CD4-positive, alpha-beta memory T cell (primary cell): ENCODE data around the gene FAM149A. TPM values are rescaled to one million over a fixed set of nuclear protein-coding genes. Genes with fewer than 3 reads are reported as not detected.
A peak's percentile ranks its signal among the peaks of the same experiment; 100 is the strongest.

ENCODE experiments used
- CTCF ChIA-PET: fragments of 350-600 bp; sonication (Branson Sonifier 250); formaldehyde crosslinking; loops from one replicate; lab custom pipeline; 2021; ENCODE audit warnings: inconsistent platforms; ENCODE audit not compliant: partially characterized antibody; lab: Charles Lee
- POLR2A ChIA-PET: fragments of 350-600 bp; sonication (Branson Sonifier 250); formaldehyde crosslinking; loops from one replicate; lab custom pipeline; 2021; ENCODE audit not compliant: partially characterized antibody; lab: Charles Lee
- DNase-seq, 5 donors: peaks; one replicate each; pipeline versions ENCODE4 v3.0.0 to v3.0.0-alpha.2; 2020 to 2022; ENCODE audit warnings: mixed read lengths in 1 of 5
- H3K27ac ChIP-seq: one replicate; pipeline ENCODE4 v1.7.0; 2013; ENCODE audit warnings: low read depth, low read length
- H3K27me3 ChIP-seq: 2 replicates; pipeline ENCODE4 v1.7.0; 2013; ENCODE audit warnings: mild to moderate bottlenecking, low read length, moderate library complexity; ENCODE audit not compliant: insufficient read depth
- H3K36me3 ChIP-seq: 2 replicates; pipeline ENCODE4 v1.7.0; 2013; ENCODE audit warnings: mild to moderate bottlenecking, low read length, moderate library complexity; ENCODE audit not compliant: insufficient read depth
- H3K4me1 ChIP-seq: 2 replicates; pipeline ENCODE4 v1.7.0; 2013; ENCODE audit warnings: mild to moderate bottlenecking, low read length, moderate library complexity; ENCODE audit not compliant: insufficient read depth
- H3K4me3 ChIP-seq, 2 donors: one replicate each; pipeline ENCODE4 v1.7.0; 2013; ENCODE audit warnings: low read length in 2 of 2, mild to moderate bottlenecking in 1 of 2
- H3K9me3 ChIP-seq, 2 donors: one replicate each; pipeline ENCODE4 v1.7.0; 2013; ENCODE audit warnings: low read length in 2 of 2, control low read depth in 1 of 2; ENCODE audit not compliant: control insufficient read depth in 1 of 2
- H3K27ac Mint-ChIP-seq, 7 donors: one replicate each; pipeline ENCODE4 v1.8.0; 2020 to 2021; ENCODE audit warnings: mixed read lengths in 7 of 7, mild to moderate bottlenecking in 6 of 7, inconsistent platforms in 3 of 7, moderate library complexity in 3 of 7
- H3K27me3 Mint-ChIP-seq, 2 donors: one replicate each; pipeline ENCODE4 v1.8.0; 2020 to 2021; ENCODE audit warnings: mixed read lengths in 2 of 2
- H3K36me3 Mint-ChIP-seq, 2 donors: one replicate each; pipeline ENCODE4 v1.8.0; 2020 to 2021; ENCODE audit warnings: mixed read lengths in 2 of 2, inconsistent platforms in 1 of 2, mild to moderate bottlenecking in 1 of 2
- H3K4me1 Mint-ChIP-seq, 4 donors: one replicate each; pipeline ENCODE4 v1.8.0; 2020 to 2021; ENCODE audit warnings: mixed read lengths in 4 of 4, mild to moderate bottlenecking in 1 of 4
- H3K4me3 Mint-ChIP-seq, 8 donors: one replicate each; pipeline ENCODE4 v1.8.0; 2020 to 2021; ENCODE audit warnings: mixed read lengths in 8 of 8, mild to moderate bottlenecking in 7 of 8, moderate library complexity in 6 of 8, inconsistent platforms in 3 of 8
- H3K9me3 Mint-ChIP-seq, 8 donors: one replicate each; pipeline ENCODE4 v1.8.0; 2020 to 2021; ENCODE audit warnings: mixed read lengths in 8 of 8, mild to moderate bottlenecking in 5 of 8, inconsistent platforms in 3 of 8, moderate library complexity in 1 of 8
- intact Hi-C: fragments of 100-400 bp; cut with micrococcal nuclease; formaldehyde crosslinking; loops from one replicate; pipeline ENCODE4 v1.15.1; 2023
- polyA plus RNA-seq, 2 donors: library from polyadenylated mRNA; unstranded; fragments of 300-500 nt; fragmentation: Illumina TruSeq; gene quantifications; one replicate each; pipeline ENCODE4 v1.2.3, GENCODE V29; 2021
- total RNA-seq, 2 experiments: library from RNA; stranded (reverse); gene quantifications; one replicate each; pipeline ENCODE4 v1.2.3, GENCODE V29; 2021

FAM149A gene
- total and polyA plus RNA-seq, 4 experiments from 2014 or later = 0.58 to 0.76 TPM; not detected in 2

GRCh38 chr4:186088523-186088922 is 16.0 kb upstream of the FAM149A start:
- Histone ChIP-seq H3K9me3 (no peaks in the 10 kb centered on the region), H3K4me3 (no peak overlapping the region), H3K36me3 (no peaks in the 10 kb centered on the region), H3K27me3 (peaks cover 3% of the 10 kb centered on the region), H3K27ac (no peak overlapping the region), H3K4me1 (no peaks in the 10 kb centered on the region)
- Mint-ChIP-seq H3K27me3 (no peaks in the 10 kb centered on the region), H3K27ac (no peak overlapping the region), H3K36me3 (peaks cover 0 to 4% of the 10 kb centered on the region in 2 donors), H3K9me3 (peaks cover 0 to 6% (median 0%) of the 10 kb centered on the region in 8 donors), H3K4me1 (no peaks in the 10 kb centered on the region), H3K4me3 (no peak overlapping the region)
- intact Hi-C loops = no loop called here
- ChIA-PET CTCF (no interaction called here), POLR2A (no interaction called here)
- no peak for DNase-seq

GRCh38 chr4:186092296-186092695 is 12.2 kb upstream of the FAM149A start:
- H3K27ac ChIP-seq = no peak overlapping the region
- no peak for DNase-seq
- H3K27me3 Mint-ChIP-seq = peaks cover 6% of the 10 kb centered on the region in 2 donors
- peaks cover 0 to 1% (median 0%) of the 10 kb centered on the region in 4 donors for H3K4me1 Mint-ChIP-seq
- peaks cover 0 to 4% of the 10 kb centered on the region in 2 donors for H3K36me3 Mint-ChIP-seq
- intact Hi-C loops = no loop called here
- ChIA-PET CTCF (no interaction called here), POLR2A (no interaction called here)
- no peaks in the 10 kb centered on the region for H3K9me3 ChIP-seq
- H3K4me3 Mint-ChIP-seq = no peak overlapping the region
- no peaks in the 10 kb centered on the region for H3K4me1 ChIP-seq
- peaks cover 3% of the 10 kb centered on the region for H3K27me3 ChIP-seq
- no peak overlapping the region for H3K27ac Mint-ChIP-seq
- no peak overlapping the region for H3K4me3 ChIP-seq
- no peaks in the 10 kb centered on the region for H3K36me3 ChIP-seq
- H3K9me3 Mint-ChIP-seq = peaks cover 0 to 6% (median 0%) of the 10 kb centered on the region in 8 donors

GRCh38 chr4:186095406-186095805 is 9.1 kb upstream of the FAM149A start:
- H3K36me3 Mint-ChIP-seq = peaks cover 0 to 4% of the 10 kb centered on the region in 2 donors

GRCh38 chr4:186096681-186097165 is 7.8 kb upstream of the FAM149A start:
- Mint-ChIP-seq H3K36me3 (no peaks in the 10 kb centered on the region), H3K27me3 (peaks cover 8 to 17% of the 10 kb centered on the region in 2 donors), H3K4me1 (peaks cover 0 to 1% (median 0%) of the 10 kb centered on the region in 4 donors), H3K27ac (no peak overlapping the region), H3K4me3 (no peak overlapping the region), H3K9me3 (no peaks in the 10 kb centered on the region)
- no peaks in the 10 kb centered on the region for H3K9me3 ChIP-seq
- DNase-seq = no peak
- no peaks in the 10 kb centered on the region for H3K4me1 ChIP-seq
- ChIA-PET CTCF (no interaction called here), POLR2A (no interaction called here)
- intact Hi-C loops = no loop called here
- H3K27me3 ChIP-seq = peaks cover 3% of the 10 kb centered on the region
- H3K4me3 ChIP-seq = no peak overlapping the region
- no peaks in the 10 kb centered on the region for H3K36me3 ChIP-seq
- no peak overlapping the region for H3K27ac ChIP-seq

More at GRCh38 chr4:186095406-186095805, 9.1 kb upstream of the FAM149A start:
- intact Hi-C loops = no loop called here
- Mint-ChIP-seq H3K27ac (no peak overlapping the region), H3K9me3 (no peaks in the 10 kb centered on the region), H3K4me1 (peaks cover 0 to 1% (median 0%) of the 10 kb centered on the region in 4 donors), H3K27me3 (peaks cover 8 to 12% of the 10 kb centered on the region in 2 donors), H3K4me3 (no peak overlapping the region)
- POLR2A ChIA-PET = no interaction called here
- CTCF ChIA-PET = no interaction called here
- no peaks in the 10 kb centered on the region for H3K36me3 ChIP-seq
- H3K4me3 ChIP-seq = no peak overlapping the region
- H3K27ac ChIP-seq = no peak overlapping the region
- H3K9me3 ChIP-seq = no peaks in the 10 kb centered on the region
- peaks cover 3% of the 10 kb centered on the region for H3K27me3 ChIP-seq
- no peak for DNase-seq
- H3K4me1 ChIP-seq = no peaks in the 10 kb centered on the region

- DNase-seq = no peak
- H3K9me3 ChIP-seq = no peaks in the 10 kb centered on the region
- no peaks in the 10 kb centered on the region for H3K36me3 Mint-ChIP-seq
- H3K27ac Mint-ChIP-seq = peak overlapping the region in 1 of 7 donors; percentile 9
- intact Hi-C loops = no loop called here
- H3K4me1 Mint-ChIP-seq = peaks cover 0 to 1% (median 0%) of the 10 kb centered on the region in 4 donors
- H3K36me3 ChIP-seq = no peaks in the 10 kb centered on the region
- ChIA-PET POLR2A (no interaction called here), CTCF (no interaction called here)
- peaks cover 3% of the 10 kb centered on the region for H3K27me3 ChIP-seq
- no peak overlapping the region for H3K27ac ChIP-seq
- H3K4me3 ChIP-seq = no peak overlapping the region
- H3K27me3 Mint-ChIP-seq = peaks cover 10 to 20% of the 10 kb centered on the region in 2 donors
- H3K9me3 Mint-ChIP-seq = no peaks in the 10 kb centered on the region
- no peaks in the 10 kb centered on the region for H3K4me1 ChIP-seq
- H3K4me3 Mint-ChIP-seq = no peak overlapping the region
These were observed 7.1 kb upstream of the FAM149A start for GRCh38 chr4:186097386-186097785.

- Histone ChIP-seq H3K27ac (no peak overlapping the region), H3K27me3 (peaks cover 7% of the 10 kb centered on the region), H3K4me1 (peaks cover 5% of the 10 kb centered on the region), H3K9me3 (no peaks in the 10 kb centered on the region), H3K36me3 (no peaks in the 10 kb centered on the region), H3K4me3 (no peak overlapping the region)
- Mint-ChIP-seq H3K9me3 (no peaks in the 10 kb centered on the region), H3K4me3 (peak overlapping the region in 1 of 8 donors; percentile 32), H3K27me3 (peaks cover 34 to 43% of the 10 kb centered on the region in 2 donors), H3K4me1 (peaks cover 4 to 10% (median 7%) of the 10 kb centered on the region in 4 donors), H3K27ac (no peak overlapping the region), H3K36me3 (no peaks in the 10 kb centered on the region)
- POLR2A ChIA-PET = no interaction called here
- intact Hi-C loops = no loop called here
- CTCF ChIA-PET = no interaction called here
- no peak for DNase-seq
These were observed 1.6 kb upstream of the FAM149A start for GRCh38 chr4:186102931-186103330.

GRCh38 chr4:186104890-186105646 is 564 bp downstream of the FAM149A start:
- no peak overlapping the region for H3K27ac ChIP-seq
- H3K27me3 ChIP-seq = peaks cover 7% of the 10 kb centered on the region
- H3K4me3 ChIP-seq = peak overlapping the region in 1 of 2 donors; percentile 38
- intact Hi-C loops = no loop called here
- peaks cover 5% of the 10 kb centered on the region for H3K4me1 ChIP-seq
- Mint-ChIP-seq H3K27ac (peak overlapping the region in 2 of 7 donors; percentile 14 to 65), H3K36me3 (no peaks in the 10 kb centered on the region), H3K4me3 (peak overlapping the region; percentile 72 to 93 (median 85)), H3K27me3 (peaks cover 38 to 43% of the 10 kb centered on the region in 2 donors), H3K4me1 (peaks cover 4 to 10% (median 7%) of the 10 kb centered on the region in 4 donors), H3K9me3 (no peaks in the 10 kb centered on the region)
- POLR2A ChIA-PET = interaction anchor here (1.0 to 2.0 kb wide), 2 partner anchors 37 to 86 kb away, joined by 5 to 6 read pairs; partner anchors contain the start of genes CYP4V2 and TLR3
- DNase-seq = peak in 2 of 5 donors; percentile 6 to 9
- H3K9me3 ChIP-seq = no peaks in the 10 kb centered on the region
- H3K36me3 ChIP-seq = no peaks in the 10 kb centered on the region
- CTCF ChIA-PET = no interaction called here
